ENCODE data around the gene PPP2R2C.

PPP2R2C gene

GRCh38 chr4:6278801-6279197 is 193.6 kb downstream of the PPP2R2C start:
- DNase-seq = no peak

GRCh38 chr4:6277935-6278800 is 194.2 kb downstream of the PPP2R2C start:
- no peak for DNase-seq

GRCh38 chr4:6277139-6277802 is 195.1 kb downstream of the PPP2R2C start:
- DNase-seq = no peak

- no peak for DNase-seq
Measured at GRCh38 chr4:6275898-6276806, 196.3 kb downstream of the PPP2R2C start.

- no peak for DNase-seq
Measured at GRCh38 chr4:6275351-6275750, 197.1 kb downstream of the PPP2R2C start.

- DNase-seq = no peak
Measured at GRCh38 chr4:6273661-6273990, 198.8 kb downstream of the PPP2R2C start.

- DNase-seq = no peak
Measured at GRCh38 chr4:6272863-6273660, 199.4 kb downstream of the PPP2R2C start.

- no peak for DNase-seq
Measured at GRCh38 chr4:6271701-6272465, 200.5 kb downstream of the PPP2R2C start.

- DNase-seq = no peak
Measured at GRCh38 chr4:6271206-6271605, 201.2 kb downstream of the PPP2R2C start.

- no peak for DNase-seq
Measured at GRCh38 chr4:6270636-6271121, 201.7 kb downstream of the PPP2R2C start.
